Lower lobe of right lung (tissue), 2 donors: Measurements from ENCODE around the gene IL1RN. TPM values are rescaled to one million over a fixed set of nuclear protein-coding genes. Genes with fewer than 3 reads are reported as not detected.

Source experiments
- ATAC-seq, 2 donors: fragments of 200-7000 bp; cut with Tn5 transposase; one replicate each; pipeline ENCODE4 v1.9.1; 2020 to 2022; ENCODE audit warnings: mild to moderate bottlenecking in 2 of 2, moderate library complexity in 2 of 2
- DNase-seq: peaks from one replicate; pipeline ENCODE4 v3.0.0-alpha.2; 2020
- H3K27ac ChIP-seq: fragments of 200-600 bp; one replicate; pipeline ENCODE4 v1.8.0; 2022
- H3K27me3 ChIP-seq: fragments of 200-600 bp; one replicate; pipeline ENCODE4 v1.8.0; 2022; ENCODE audit warnings: low read depth
- H3K36me3 ChIP-seq: fragments of 200-600 bp; one replicate; pipeline ENCODE4 v1.8.0; 2022; ENCODE audit warnings: mild to moderate bottlenecking
- H3K4me1 ChIP-seq: fragments of 200-600 bp; one replicate; pipeline ENCODE4 v1.8.0; 2022
- H3K4me3 ChIP-seq: fragments of 200-600 bp; one replicate; pipeline ENCODE4 v1.8.0; 2022; ENCODE audit warnings: mild to moderate bottlenecking
- H3K9me3 ChIP-seq: fragments of 200-600 bp; one replicate; pipeline ENCODE4 v1.8.0; 2022
- intact Hi-C: fragments of 100-400 bp; cut with DNase I; formaldehyde crosslinking; loops from one replicate; pipeline ENCODE4 v1.11.0; 2022
- total RNA-seq: library from RNA; stranded (reverse); fragmentation: NEBNext Ultra II Directional; extraction: Animal tissue kit (Norgen Biotek cat#: 25700); gene quantifications from one replicate; pipeline ENCODE4 v1.2.1, GENCODE V29; 2021
- TF ChIP-seq, protein P1 (sequence below): fragments of 200-600 bp; IDR thresholded peaks from one replicate; pipeline ENCODE4 v1.8.0; 2022; ENCODE audit warnings: antibody characterized with exemption, mild to moderate bottlenecking
- donor health status: DM: no; HTN: yes; CAD: no; lungs with severe emphysema.

The IL1RN gene
- total RNA-seq, 1 donor from 2014 or later = 20.1 TPM

DNA sequence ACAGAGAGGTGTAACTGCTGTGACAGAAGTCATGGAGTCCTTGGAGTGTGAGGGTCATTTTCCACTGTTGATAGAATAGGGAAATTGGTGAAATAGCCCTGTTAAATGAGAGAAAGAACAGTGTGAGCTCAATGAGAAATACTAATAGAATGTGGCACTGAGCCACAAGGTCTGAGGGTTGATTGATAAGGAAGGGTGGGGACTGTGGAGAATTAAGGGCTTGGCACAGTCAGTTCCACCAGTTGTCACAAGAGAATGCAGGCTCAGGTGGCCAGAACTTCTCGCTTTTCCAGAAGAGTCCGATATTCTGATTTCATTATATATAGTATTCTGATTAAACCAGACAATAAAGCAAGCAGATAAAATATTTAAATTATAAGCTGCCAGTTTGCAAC, 9.1 kb upstream of the IL1RN start:
- intact Hi-C loops = no loop called here
- TF ChIP-seq, protein P1, sequence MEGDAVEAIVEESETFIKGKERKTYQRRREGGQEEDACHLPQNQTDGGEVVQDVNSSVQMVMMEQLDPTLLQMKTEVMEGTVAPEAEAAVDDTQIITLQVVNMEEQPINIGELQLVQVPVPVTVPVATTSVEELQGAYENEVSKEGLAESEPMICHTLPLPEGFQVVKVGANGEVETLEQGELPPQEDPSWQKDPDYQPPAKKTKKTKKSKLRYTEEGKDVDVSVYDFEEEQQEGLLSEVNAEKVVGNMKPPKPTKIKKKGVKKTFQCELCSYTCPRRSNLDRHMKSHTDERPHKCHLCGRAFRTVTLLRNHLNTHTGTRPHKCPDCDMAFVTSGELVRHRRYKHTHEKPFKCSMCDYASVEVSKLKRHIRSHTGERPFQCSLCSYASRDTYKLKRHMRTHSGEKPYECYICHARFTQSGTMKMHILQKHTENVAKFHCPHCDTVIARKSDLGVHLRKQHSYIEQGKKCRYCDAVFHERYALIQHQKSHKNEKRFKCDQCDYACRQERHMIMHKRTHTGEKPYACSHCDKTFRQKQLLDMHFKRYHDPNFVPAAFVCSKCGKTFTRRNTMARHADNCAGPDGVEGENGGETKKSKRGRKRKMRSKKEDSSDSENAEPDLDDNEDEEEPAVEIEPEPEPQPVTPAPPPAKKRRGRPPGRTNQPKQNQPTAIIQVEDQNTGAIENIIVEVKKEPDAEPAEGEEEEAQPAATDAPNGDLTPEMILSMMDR = no peak
- H3K4me1 ChIP-seq = peaks cover 9% of the 10 kb centered on the region
- H3K9me3 ChIP-seq = no peaks in the 10 kb centered on the region
- DNase-seq (no peak), ATAC-seq (no peak)
- H3K36me3 ChIP-seq = no peaks in the 10 kb centered on the region
- no peaks in the 10 kb centered on the region for H3K27me3 ChIP-seq
- H3K27ac ChIP-seq = no peak overlapping the region
- H3K4me3 ChIP-seq = no peak overlapping the region

DNA sequence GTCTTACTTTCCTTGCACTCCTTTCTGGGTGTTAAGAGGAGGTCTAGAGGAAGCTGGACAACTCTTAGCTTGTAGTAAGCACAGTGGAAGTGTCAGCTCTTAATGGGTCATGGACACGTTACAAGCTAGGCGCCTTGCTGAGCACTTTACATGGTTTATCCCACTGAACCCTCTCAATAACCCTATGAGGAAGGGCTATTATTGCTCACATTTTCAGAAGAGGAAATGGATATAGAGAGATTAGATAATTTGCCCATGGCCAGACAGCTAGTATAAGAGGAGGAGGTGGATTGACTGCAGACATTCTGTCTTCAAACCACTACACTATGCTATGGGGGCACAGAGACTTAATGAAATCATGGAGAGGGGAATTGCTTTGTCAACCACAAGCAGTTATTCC, 8.3 kb upstream of the IL1RN start:
- intact Hi-C loops = no loop called here
- Histone ChIP-seq H3K27ac (no peak overlapping the region), H3K36me3 (no peaks in the 10 kb centered on the region), H3K9me3 (no peaks in the 10 kb centered on the region), H3K27me3 (no peaks in the 10 kb centered on the region), H3K4me3 (no peak overlapping the region), H3K4me1 (peaks cover 9% of the 10 kb centered on the region)
- DNase-seq = no peak
- TF ChIP-seq, protein P1 = no peak
- no peak for ATAC-seq

DNA sequence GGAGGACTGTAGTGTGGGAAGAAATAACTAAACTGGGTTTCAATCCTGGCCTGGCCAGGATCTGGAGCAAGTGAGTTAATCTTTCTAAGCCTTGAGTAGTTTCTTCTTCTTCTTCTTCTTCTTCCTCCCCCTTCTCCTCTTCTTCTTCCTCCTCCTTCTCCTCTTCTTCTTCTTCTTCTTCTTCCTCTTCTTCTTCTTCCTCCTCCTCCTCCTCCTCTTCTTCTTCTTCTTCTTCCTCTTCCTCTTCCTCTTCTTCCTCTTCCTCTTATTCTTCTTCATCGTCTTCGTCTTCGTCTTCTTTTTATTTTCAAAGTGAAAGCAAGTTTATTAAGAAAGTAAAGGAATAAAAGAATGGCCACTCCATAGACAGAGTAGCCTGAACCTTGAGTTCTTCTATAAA, 6.5 kb upstream of the IL1RN start:
- DNase-seq (no peak), ATAC-seq (no peak)
- intact Hi-C loops = no loop called here
- H3K4me1 ChIP-seq = peaks cover 19% of the 10 kb centered on the region
- no peaks in the 10 kb centered on the region for H3K9me3 ChIP-seq
- H3K36me3 ChIP-seq = no peaks in the 10 kb centered on the region
- no peak overlapping the region for H3K4me3 ChIP-seq
- no peak overlapping the region for H3K27ac ChIP-seq
- no peaks in the 10 kb centered on the region for H3K27me3 ChIP-seq
- TF ChIP-seq, protein P1 = no peak

DNA sequence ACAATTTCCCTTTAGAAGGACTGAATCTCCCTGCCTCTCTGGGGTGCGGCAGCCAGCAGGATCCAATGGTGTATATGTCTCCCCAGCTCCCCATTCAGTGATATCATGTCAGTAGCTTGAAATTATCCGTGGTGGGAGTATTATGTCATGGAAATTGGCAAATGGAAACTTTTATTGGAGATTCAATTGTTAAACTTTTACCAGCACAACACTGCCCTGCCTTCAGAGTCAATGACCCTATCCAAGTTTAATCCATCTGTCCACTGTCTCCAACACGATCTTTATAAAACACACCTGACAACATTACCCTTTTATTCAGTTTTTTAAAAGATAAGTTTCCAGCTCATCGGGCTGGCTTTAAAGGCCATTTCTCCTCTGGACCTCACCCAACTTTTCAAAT, 5.0 kb upstream of the IL1RN start:
- Histone ChIP-seq H3K27ac (no peak overlapping the region), H3K4me1 (peaks cover 9% of the 10 kb centered on the region), H3K9me3 (no peaks in the 10 kb centered on the region), H3K36me3 (no peaks in the 10 kb centered on the region), H3K4me3 (no peak overlapping the region), H3K27me3 (no peaks in the 10 kb centered on the region)
- DNase-seq (no peak), ATAC-seq (no peak)
- intact Hi-C loops = no loop called here
- TF ChIP-seq, protein P1 = no peak

DNA sequence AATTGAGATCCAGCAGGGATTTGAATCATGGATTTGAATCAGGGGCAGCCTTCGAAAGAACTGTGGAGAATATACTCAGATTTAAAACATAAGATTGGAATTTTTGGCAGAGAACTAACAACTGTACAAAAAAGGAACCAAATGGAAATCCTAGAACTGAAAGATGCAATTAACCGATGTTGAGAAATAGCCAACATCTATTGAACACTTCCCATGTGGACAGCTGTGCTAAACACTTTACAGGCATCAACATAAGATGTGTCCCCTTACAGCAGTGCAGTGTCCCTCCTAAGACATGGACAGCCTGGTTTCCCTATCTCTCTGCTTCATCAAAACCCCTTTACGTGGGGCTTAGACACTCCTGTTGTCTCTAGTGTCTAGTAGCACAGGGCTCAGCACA, 3.7 kb upstream of the IL1RN start:
- intact Hi-C loops = no loop called here
- DNase-seq (no peak), ATAC-seq (peak in 1 of 2 donors; percentile 33)
- no peaks in the 10 kb centered on the region for H3K27me3 ChIP-seq
- H3K27ac ChIP-seq = no peak overlapping the region
- H3K9me3 ChIP-seq = no peaks in the 10 kb centered on the region
- no peaks in the 10 kb centered on the region for H3K36me3 ChIP-seq
- H3K4me3 ChIP-seq = no peak overlapping the region
- TF ChIP-seq, protein P1 = no peak
- H3K4me1 ChIP-seq = peaks cover 9% of the 10 kb centered on the region
